Fibroblast of the conjunctiva (primary cell): ENCODE data around the gene STK11.

Experiments used
- DNase-seq: peaks from one replicate; pipeline ENCODE4 v3.0.0-alpha.2; 2010; ENCODE audit warnings: low read depth

The STK11 gene

DNA sequence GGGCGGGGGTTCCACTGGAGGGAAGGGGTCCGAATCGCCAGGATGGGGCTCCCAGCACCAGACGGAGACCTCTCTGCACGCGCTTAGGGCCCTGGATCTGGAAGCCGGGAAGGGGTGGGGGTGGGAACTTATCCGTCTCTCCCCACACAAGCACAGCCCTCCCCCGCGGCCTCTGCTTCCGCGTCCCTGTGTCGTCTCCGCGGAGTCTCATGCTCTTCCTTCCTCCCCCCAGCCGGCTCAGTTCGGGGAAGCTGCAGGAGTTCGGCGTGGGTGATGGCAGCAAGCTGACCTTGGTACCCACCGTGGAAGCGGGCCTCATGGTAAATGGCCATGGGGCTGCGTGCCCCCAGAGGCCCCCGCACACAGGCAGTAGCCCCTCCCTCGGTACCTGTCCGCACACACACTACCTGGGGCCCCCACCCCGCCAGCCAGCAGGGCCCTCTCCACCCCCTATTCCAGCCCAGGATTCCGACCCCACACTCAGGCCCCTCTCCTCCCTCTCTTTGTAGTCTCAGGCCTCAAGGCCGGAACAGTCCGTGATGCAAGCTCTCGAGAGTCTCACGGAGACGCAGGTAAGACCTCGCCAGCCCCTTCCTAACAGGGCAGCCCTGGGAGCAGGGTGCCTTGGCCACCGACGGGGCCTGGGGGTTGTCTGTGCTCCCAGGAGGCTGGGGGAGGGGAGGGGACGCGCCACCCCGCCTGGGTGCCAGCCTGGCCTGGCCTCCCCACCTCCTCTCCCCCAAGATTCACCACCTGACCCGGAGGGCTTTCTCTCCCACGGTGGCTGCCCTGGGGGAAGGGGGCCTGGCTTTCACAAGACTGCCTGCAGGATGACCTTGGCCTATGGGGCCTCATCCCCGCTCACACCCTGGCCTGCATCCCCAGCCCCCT, 46.0 kb downstream of the STK11 start:
- DNase-seq = no peak

DNA sequence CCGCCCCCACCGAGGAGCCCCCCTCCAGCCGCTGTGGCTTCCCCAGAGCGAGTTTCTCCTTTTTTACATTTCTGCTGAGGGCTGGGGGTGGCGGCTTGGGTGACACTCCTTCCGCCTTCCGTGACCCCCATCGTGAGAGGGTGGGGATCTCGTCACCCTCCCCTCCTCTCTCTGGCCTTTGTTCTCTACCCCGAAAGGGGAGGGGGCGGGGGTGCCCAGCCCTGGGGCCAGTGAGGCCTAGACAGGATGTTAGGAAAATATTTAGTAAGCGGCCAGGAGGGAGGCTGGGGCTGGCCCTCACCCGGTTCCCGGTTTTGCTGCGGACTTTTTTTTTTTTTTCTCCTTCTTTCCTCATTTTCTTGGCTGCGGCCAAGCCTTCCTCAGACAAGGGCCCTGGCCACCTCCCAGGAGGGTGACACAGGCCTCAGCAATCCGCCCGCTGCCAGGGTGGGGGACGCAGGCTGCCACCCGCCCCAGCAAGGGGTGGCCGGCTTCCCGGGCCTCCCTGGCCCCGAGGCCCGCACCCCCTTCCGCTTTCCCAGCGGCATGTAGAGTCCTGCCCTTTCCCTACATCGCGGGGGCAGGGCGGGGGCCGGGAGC, 46.7 kb downstream of the STK11 start:
- peak; percentile 98 for DNase-seq

DNA sequence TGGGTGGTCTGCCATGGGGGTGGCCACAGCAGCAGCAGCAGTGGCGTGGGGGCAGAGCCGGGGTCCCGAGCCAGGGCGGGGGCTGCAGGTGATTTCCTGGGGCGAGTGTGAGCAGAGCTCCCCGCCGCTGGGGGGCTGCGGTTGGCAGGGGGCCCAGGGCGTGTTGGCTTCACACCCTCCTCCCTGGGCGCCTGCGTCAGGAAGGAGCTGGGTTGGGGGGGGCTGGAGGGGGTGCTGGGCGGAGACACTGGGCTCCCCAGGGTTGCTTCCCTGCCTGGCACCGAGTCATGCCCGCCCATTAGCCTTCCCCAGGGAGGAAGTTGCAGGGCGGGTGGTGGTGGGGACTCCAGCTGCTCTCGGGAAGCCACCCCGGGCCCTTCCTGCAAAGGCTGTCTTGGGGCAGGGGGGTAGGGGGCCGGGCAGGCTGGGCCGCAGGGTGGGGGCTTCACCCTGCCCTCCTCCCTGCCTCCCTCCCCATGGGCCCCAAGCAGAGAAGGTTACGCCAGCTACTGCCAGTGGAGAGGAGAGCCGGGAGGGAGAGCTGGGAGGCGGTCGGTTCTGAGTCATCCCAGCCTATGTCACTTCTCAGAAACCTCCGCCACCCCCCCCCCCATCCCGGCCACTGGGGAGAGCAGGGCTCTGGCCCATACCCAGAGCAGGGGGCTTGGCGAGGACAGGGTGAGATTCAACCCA, 47.4 kb downstream of the STK11 start:
- DNase-seq = peak; percentile 98

GRCh38 chr19:1253514-1254080, 48.0 kb downstream of the STK11 start:
- peak; percentile 70 for DNase-seq

- DNase-seq = no peak
These were observed 48.5 kb downstream of the STK11 start for GRCh38 chr19:1254081-1254527.

DNA sequence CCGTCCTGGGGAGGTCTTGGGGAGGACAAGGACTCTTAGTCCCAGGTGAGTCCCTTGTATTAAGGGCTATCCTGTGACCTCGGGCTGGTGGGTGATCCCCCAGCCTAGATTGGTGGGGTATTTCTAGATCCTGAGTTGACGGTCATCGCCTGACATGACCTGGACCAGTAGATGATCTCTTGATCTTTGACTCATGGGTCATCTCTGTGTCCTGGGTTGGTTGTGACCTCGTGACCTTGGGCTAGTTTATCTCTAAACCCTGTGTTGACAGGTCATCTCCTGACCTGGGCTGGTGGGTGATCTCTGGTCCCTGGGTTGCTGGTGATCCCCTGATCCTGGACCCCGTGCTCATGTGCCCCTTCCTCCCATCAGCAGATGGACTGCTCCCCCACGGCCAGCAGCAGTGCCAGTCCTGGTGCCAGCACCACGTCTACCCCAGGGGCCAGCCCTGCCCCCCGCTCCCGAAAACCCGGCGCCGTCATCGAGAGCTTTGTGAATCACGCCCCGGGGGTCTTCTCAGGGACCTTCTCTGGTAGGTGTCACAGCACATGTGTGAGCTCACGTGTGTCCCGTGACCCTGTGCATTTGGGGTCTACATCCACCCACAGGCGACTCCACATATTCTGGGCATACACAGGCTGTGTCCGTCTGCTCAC, 49.1 kb downstream of the STK11 start:
- DNase-seq = no peak

GRCh38 chr19:1255186-1256161, 49.9 kb downstream of the STK11 start:
- no peak for DNase-seq

GRCh38 chr19:1256646-1257474, 51.3 kb downstream of the STK11 start:
- no peak for DNase-seq

DNA sequence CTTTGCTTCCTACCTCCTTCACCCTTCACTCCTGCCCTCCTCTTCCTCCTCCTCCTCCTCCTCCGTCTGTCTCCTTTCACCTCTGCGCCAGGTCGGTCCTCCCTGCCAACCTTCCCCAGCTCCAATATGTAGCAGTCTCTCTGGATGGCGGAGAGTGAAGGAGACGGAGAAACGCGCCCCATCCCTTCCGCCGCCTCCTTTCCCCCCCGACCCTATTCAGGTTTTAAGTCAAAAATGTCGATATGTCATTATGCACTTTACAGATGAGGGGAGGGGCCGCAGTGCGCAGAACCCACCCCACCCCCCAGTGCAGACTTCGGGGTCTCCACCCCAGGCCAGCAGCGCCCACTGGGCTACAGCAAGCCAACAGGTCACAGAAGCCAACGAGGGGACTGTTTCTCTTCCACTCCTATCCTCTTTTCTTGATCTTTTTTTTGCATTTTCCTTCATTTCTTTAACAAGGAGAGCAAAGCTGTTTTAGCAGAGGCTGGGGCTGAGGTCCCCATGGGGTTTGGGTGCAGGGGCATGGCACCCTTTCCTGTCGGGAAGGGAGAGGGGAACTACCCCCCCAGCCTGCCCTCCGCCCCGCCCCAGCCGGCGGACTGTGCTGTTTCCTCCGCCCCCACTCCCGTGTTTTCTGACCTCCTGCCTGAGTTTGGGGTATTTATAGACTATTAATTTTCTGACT, 52.0 kb downstream of the STK11 start:
- DNase-seq = no peak

- no peak for DNase-seq
These were observed 52.5 kb downstream of the STK11 start for GRCh38 chr19:1258163-1258492.

DNA sequence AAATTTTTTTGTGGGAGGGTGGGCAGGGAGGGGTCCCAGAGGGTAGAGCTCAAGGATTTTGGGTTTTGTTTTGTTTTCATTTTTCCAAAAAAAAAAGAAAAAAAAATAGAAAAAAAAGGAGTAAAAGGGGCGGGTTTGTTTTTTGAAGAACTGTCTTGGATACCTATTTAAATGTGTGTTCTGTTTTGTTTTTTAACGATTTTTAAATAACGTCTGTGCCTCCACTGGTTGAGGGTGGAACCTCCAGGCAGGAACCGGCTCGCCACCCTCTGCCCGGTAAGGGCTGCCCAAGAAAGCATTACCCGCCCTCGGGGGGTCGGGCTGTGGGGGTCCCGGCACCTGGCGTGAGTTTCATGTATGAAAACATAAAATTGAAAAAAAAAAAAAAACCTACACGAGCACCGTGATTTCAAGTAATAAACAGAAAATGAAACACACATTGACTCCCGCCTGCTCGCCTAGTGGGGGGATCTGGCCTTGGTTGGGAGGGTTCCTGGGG, 53.2 kb downstream of the STK11 start:
- no peak for DNase-seq

DNA sequence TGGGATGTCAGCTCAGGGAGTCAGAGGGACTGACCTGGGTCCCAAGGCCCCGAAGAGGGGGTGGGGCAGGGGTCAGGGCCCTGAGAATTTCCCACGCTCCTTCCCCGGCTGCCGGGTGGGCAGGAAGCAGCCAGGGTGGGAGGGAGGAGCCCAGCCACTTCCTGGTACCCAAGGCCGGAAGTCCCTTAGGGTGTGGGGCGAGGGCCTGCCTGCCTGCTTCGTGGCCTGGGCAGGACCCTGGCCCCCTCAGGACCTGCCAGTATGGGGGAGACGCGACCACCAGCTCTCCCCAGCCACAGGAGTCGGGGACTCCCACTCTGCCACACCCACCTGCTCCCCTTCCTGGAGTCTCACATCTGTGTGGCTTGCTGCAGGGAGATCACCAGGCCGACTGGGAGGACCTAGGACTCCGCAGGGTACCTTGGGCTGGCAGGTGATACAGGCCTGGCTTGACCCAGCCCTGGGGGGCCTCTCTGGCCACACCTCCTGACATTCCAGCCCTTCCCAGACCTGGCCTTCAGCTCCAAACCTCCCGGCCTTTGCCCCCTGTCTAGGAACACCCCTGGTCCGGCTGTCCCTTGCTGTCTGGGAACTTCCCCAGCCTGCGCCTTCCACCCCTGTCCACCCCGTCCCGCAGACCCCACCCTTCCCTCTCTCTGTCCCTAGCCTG, 53.8 kb downstream of the STK11 start:
- no peak for DNase-seq

DNA sequence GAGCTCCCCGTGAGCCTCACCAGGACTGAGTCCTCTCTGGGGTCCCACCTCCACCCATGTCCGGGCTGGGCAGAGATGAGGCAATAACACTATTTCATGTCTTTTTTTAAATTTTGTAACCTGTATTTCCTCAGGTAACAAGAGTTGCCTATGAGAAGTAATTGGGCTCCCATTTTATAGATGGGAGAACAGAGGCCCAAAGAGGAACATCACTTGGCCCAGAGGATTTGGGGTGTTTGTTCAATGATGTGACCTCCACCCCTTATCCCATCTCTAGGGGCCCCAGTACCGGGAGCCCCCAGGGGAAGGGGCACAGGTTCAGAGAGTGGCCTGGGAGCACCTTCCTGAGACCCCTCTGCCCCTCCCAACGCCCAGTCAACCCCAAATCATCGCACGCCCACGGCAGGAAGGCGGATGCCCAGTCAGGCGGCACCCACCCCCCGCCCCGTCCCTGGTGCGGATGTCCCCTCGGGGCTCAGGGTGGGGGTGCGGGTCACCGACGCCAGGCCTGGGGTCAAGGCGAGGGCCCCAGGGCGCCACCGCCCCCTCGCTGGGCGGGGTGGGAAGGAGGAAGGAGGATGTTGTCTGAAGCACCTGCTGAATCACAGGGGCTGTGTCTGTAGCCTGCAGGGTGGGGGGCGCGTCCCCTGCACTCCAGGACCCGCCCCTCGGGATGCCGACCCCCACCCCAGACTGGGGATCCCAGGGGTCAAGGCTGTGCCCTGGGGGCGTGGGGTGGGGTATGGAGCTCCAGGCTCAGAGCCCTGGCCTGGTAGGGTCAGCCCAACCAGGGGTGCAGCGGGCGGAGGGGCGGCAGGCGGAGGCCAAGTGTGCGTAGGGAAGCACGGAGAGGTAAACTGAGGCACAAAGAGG, 54.5 kb downstream of the STK11 start:
- DNase-seq = no peak

- DNase-seq = peak; percentile 94
These were observed 55.4 kb downstream of the STK11 start for GRCh38 chr19:1260749-1261537.

DNA sequence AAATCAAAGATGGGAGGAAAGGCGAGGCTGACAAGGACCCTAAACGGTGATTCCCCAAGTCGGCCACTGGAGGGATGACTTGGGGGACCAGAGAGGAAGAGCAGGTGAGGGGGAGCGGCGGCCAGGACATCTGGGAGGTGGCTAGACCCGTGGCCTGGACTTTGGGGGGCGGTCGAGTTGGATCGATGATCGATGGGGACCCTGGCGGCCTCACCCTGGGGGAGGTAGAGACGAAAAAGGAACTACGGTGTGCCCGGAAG, 55.9 kb downstream of the STK11 start:
- DNase-seq = no peak

GRCh38 chr19:1261798-1262622, 56.4 kb downstream of the STK11 start:
- no peak for DNase-seq
